GM19099 (cell line): ENCODE results near the gene ATP5F1D.

Source experiments
- POLR2A ChIP-seq: IDR thresholded peaks from 3 replicates; pipeline ENCODE4 v1.6.1; 2011; ENCODE audit warnings: low read depth; ENCODE audit not compliant: insufficient read length; ENCODE audit errors: extremely low read depth

Gene ATP5F1D

GRCh38 chr19:1257475-1258162, 16.1 kb downstream of the ATP5F1D start:
- peak; percentile 1 for TF ChIP-seq POLR2A

GRCh38 chr19:1258163-1258492, 16.6 kb downstream of the ATP5F1D start:
- no peak for TF ChIP-seq POLR2A

- no peak for TF ChIP-seq POLR2A
Observed at GRCh38 chr19:1258707-1259205, 17.2 kb downstream of the ATP5F1D start.

- peak; percentile 80 for TF ChIP-seq POLR2A
Observed at GRCh38 chr19:1259206-1259875, 17.8 kb downstream of the ATP5F1D start.

GRCh38 chr19:1259876-1260748, 18.6 kb downstream of the ATP5F1D start:
- no peak for TF ChIP-seq POLR2A

- peak; percentile 39 for TF ChIP-seq POLR2A
Observed at GRCh38 chr19:1260749-1261537, 19.4 kb downstream of the ATP5F1D start.

- TF ChIP-seq POLR2A, result peak; percentile 8
Observed at GRCh38 chr19:1261538-1261797, 19.9 kb downstream of the ATP5F1D start.

- TF ChIP-seq POLR2A, result peak; percentile 31
Observed at GRCh38 chr19:1261798-1262622, 20.5 kb downstream of the ATP5F1D start.

GRCh38 chr19:1262623-1263123, 21.1 kb downstream of the ATP5F1D start:
- TF ChIP-seq POLR2A, result no peak

GRCh38 chr19:1263188-1263587, 21.6 kb downstream of the ATP5F1D start:
- no peak for TF ChIP-seq POLR2A

- TF ChIP-seq POLR2A, result no peak
Observed at GRCh38 chr19:1264801-1265614, 23.5 kb downstream of the ATP5F1D start.

- TF ChIP-seq POLR2A, result no peak
Observed at GRCh38 chr19:1265615-1266128, 24.1 kb downstream of the ATP5F1D start.
